Mucosa of descending colon (tissue), 3 donors: ENCODE data around the gene ANXA5. TPM values are rescaled to one million over a fixed set of nuclear protein-coding genes. Genes with fewer than 3 reads are reported as not detected.

Source experiments
- ATAC-seq: fragments of 200-7000 bp; cut with Tn5 transposase; one replicate; pipeline ENCODE4 v1.9.1; 2020; ENCODE audit warnings: mild to moderate bottlenecking, moderate library complexity
- DNase-seq, 3 donors: peaks; one replicate each; pipeline ENCODE4 v3.0.0-alpha.2; 2020
- H3K36me3 ChIP-seq: fragments of 200-600 bp; one replicate; pipeline ENCODE4 v1.8.0; 2021; ENCODE audit warnings: low read depth, mild to moderate bottlenecking
- H3K4me1 ChIP-seq: fragments of 200-600 bp; one replicate; pipeline ENCODE4 v1.8.0; 2021; ENCODE audit warnings: low read depth, mild to moderate bottlenecking
- H3K4me3 ChIP-seq: fragments of 200-600 bp; one replicate; pipeline ENCODE4 v1.8.0; 2021; ENCODE audit warnings: mild to moderate bottlenecking
- H3K9me3 ChIP-seq: fragments of 200-600 bp; one replicate; pipeline ENCODE4 v1.8.0; 2021; ENCODE audit warnings: mild to moderate bottlenecking
- CTCF ChIP-seq: fragments of 200-600 bp; IDR thresholded peaks from one replicate; pipeline ENCODE4 v1.8.0; 2022; ENCODE audit warnings: antibody characterized with exemption, mild to moderate bottlenecking
- intact Hi-C, 2 donors: fragments of 100-400 bp; cut with DNase I in 1 of 2; cut with micrococcal nuclease in 1 of 2; formaldehyde crosslinking; loops; one replicate each; pipeline versions ENCODE4 v1.11.0 to v1.11.1; 2022; cut with DNase I, micrococcal nuclease
- total RNA-seq, 3 donors: library from RNA; stranded (reverse); fragmentation: NEBNext Ultra II Directional in 2 of 3; extraction: Animal tissue kit (Norgen Biotek cat#: 25700) in 2 of 3; gene quantifications; one replicate each; pipeline versions ENCODE4 v1.2.1 to v1.2.4, GENCODE V29; 2021 to 2023
- donor health status: DM: no; HTN: no; CAD: no; lungs with moderate emphysema.
- donor health status: DM: no; HTN: no; CAD: no.
- donor health status: DM: no; HTN: yes; CAD: no.

The ANXA5 gene
- total RNA-seq, 3 donors from 2014 or later, result 47.3 to 157 (median 89.2) TPM

GRCh38 chr4:121709766-121710405 lies 13.1 kb upstream of the ANXA5 start:
- no peak for TF ChIP-seq CTCF
- ATAC-seq, result no peak
- no peaks in the 10 kb centered on the region for H3K9me3 ChIP-seq
- no peak for DNase-seq
- H3K36me3 ChIP-seq, result no peaks in the 10 kb centered on the region
- no peak overlapping the region for H3K4me3 ChIP-seq
- intact Hi-C loops, result no loop called here
- no peaks in the 10 kb centered on the region for H3K4me1 ChIP-seq

GRCh38 chr4:121707344-121707743 lies 10.6 kb upstream of the ANXA5 start:
- Histone ChIP-seq H3K9me3 (no peaks in the 10 kb centered on the region), H3K36me3 (no peaks in the 10 kb centered on the region), H3K4me3 (no peak overlapping the region), H3K4me1 (no peaks in the 10 kb centered on the region)
- DNase-seq, result no peak
- no peak for ATAC-seq
- intact Hi-C loops, result no loop called here
- no peak for TF ChIP-seq CTCF

- intact Hi-C loops, result no loop called here
- Histone ChIP-seq H3K36me3 (no peaks in the 10 kb centered on the region), H3K9me3 (no peaks in the 10 kb centered on the region), H3K4me3 (no peak overlapping the region), H3K4me1 (no peaks in the 10 kb centered on the region)
- DNase-seq (no peak), ATAC-seq (peak; percentile 27)
- TF ChIP-seq CTCF, result no peak
Measured at GRCh38 chr4:121706595-121707021, 9.8 kb upstream of the ANXA5 start.

GRCh38 chr4:121705521-121705920 lies 8.7 kb upstream of the ANXA5 start:
- ATAC-seq (no peak), DNase-seq (no peak)
- Histone ChIP-seq H3K4me3 (no peak overlapping the region), H3K4me1 (no peaks in the 10 kb centered on the region), H3K9me3 (no peaks in the 10 kb centered on the region), H3K36me3 (no peaks in the 10 kb centered on the region)
- no peak for TF ChIP-seq CTCF
- intact Hi-C loops, result no loop called here

GRCh38 chr4:121702136-121702535 lies 5.4 kb upstream of the ANXA5 start:
- no peak for ATAC-seq
- no peak overlapping the region for H3K4me3 ChIP-seq
- no peaks in the 10 kb centered on the region for H3K36me3 ChIP-seq
- DNase-seq, result no peak
- H3K9me3 ChIP-seq, result no peaks in the 10 kb centered on the region
- H3K4me1 ChIP-seq, result no peaks in the 10 kb centered on the region
- no peak for TF ChIP-seq CTCF
- intact Hi-C loops, result no loop called here

- TF ChIP-seq CTCF, result no peak
- DNase-seq (no peak), ATAC-seq (no peak)
- Histone ChIP-seq H3K9me3 (no peaks in the 10 kb centered on the region), H3K4me1 (no peaks in the 10 kb centered on the region), H3K4me3 (no peak overlapping the region), H3K36me3 (no peaks in the 10 kb centered on the region)
- intact Hi-C loops, result no loop called here
Measured at GRCh38 chr4:121701263-121701662, 4.5 kb upstream of the ANXA5 start.
